HG03159 (cell line): ENCODE results near the gene TSPAN15.

Experiments used
- ATAC-seq: cut with Tn5 transposase; IDR thresholded peaks from one replicate; pipeline ENCODE4 v1.9.1; 2021; ENCODE audit warnings: mild to moderate bottlenecking, moderate library complexity; ENCODE audit not compliant: unreplicated experiment

The TSPAN15 gene

GRCh38 chr10:69499726-69500689 is 48.7 kb downstream of the TSPAN15 start:
- ATAC-seq: no peak

- no peak for ATAC-seq
These were observed 49.7 kb downstream of the TSPAN15 start for GRCh38 chr10:69500864-69501468.

GRCh38 chr10:69501657-69502056 is 50.4 kb downstream of the TSPAN15 start:
- no peak for ATAC-seq

- no peak for ATAC-seq
These were observed 51.3 kb downstream of the TSPAN15 start for GRCh38 chr10:69502589-69502988.

- no peak for ATAC-seq
These were observed 52.0 kb downstream of the TSPAN15 start for GRCh38 chr10:69503001-69503895.

GRCh38 chr10:69503896-69504265 is 52.6 kb downstream of the TSPAN15 start:
- no peak for ATAC-seq

GRCh38 chr10:69504576-69505250 is 53.4 kb downstream of the TSPAN15 start:
- no peak for ATAC-seq

GRCh38 chr10:69505636-69506318 is 54.5 kb downstream of the TSPAN15 start:
- ATAC-seq: no peak

- no peak for ATAC-seq
These were observed 55.2 kb downstream of the TSPAN15 start for GRCh38 chr10:69506487-69506833.

- ATAC-seq: no peak
These were observed 55.8 kb downstream of the TSPAN15 start for GRCh38 chr10:69506834-69507713.

GRCh38 chr10:69508738-69509340 is 57.6 kb downstream of the TSPAN15 start:
- ATAC-seq: no peak

GRCh38 chr10:69512901-69513300 is 61.6 kb downstream of the TSPAN15 start:
- ATAC-seq: no peak

GRCh38 chr10:69513617-69514016 is 62.4 kb downstream of the TSPAN15 start:
- no peak for ATAC-seq

GRCh38 chr10:69515699-69516259 is 64.5 kb downstream of the TSPAN15 start:
- peak; percentile 64 for ATAC-seq

- no peak for ATAC-seq
These were observed 65.1 kb downstream of the TSPAN15 start for GRCh38 chr10:69516316-69516715.

GRCh38 chr10:69516796-69517195 is 65.5 kb downstream of the TSPAN15 start:
- no peak for ATAC-seq

GRCh38 chr10:69517271-69517848 is 66.1 kb downstream of the TSPAN15 start:
- no peak for ATAC-seq

- ATAC-seq: no peak
These were observed 76.7 kb downstream of the TSPAN15 start for GRCh38 chr10:69527961-69528360.
